ENCODE measurements around the gene TSC22D2.

DNA sequence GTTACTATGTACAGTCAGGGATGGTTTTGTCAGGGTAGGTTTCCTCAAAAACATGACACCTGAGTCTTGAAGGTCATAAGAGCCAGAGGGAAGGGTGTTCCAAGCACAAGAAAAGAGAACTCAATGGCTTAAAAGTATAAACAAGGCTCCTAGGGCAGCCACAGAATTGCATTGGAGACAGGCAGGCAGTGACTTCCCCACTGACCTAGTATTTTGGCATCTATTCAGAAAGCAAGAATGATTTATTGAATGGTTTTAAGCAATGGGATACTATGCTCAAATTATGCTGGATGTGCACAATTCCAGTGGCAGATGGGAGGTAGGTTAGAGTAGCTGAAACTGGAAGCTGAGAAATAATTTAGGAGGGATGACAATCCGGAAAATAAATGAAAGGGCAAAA is 54.0 kb downstream of the TSC22D2 start:
- TF ChIP-seq, protein P1, sequence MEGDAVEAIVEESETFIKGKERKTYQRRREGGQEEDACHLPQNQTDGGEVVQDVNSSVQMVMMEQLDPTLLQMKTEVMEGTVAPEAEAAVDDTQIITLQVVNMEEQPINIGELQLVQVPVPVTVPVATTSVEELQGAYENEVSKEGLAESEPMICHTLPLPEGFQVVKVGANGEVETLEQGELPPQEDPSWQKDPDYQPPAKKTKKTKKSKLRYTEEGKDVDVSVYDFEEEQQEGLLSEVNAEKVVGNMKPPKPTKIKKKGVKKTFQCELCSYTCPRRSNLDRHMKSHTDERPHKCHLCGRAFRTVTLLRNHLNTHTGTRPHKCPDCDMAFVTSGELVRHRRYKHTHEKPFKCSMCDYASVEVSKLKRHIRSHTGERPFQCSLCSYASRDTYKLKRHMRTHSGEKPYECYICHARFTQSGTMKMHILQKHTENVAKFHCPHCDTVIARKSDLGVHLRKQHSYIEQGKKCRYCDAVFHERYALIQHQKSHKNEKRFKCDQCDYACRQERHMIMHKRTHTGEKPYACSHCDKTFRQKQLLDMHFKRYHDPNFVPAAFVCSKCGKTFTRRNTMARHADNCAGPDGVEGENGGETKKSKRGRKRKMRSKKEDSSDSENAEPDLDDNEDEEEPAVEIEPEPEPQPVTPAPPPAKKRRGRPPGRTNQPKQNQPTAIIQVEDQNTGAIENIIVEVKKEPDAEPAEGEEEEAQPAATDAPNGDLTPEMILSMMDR (IDR thresholded peaks at IDR 0.05), result no peak
- TF ChIP-seq POLR2A (IDR thresholded peaks at IDR 0.05), result no peak

Data from right lobe of liver (tissue), 4 donors.